ENCODE data around the gene MCC. TPM values are rescaled to one million over a fixed set of nuclear protein-coding genes. Genes with fewer than 3 reads are reported as not detected.

Gene MCC
- total RNA-seq, 1 experiment from 2014 or later, result 0.41 TPM

DNA sequence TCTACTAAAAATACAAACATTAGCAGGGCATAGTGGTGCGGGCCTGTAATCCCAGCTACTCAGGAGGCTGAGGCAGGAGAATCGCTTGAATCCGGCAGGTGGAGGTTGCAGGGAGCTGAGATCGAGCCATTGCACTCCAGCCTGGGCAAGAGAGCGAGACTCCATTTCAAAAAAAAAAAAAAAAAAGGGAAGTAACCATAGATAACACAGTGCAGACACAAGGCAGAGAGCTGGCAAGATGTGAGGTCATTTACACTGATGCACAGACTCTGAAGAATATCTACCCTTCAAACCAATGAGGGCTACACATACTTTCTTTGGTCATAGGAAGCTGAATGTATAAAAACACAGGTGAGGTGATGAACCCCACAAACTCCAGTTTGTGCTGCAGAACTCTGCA, 379.8 kb downstream of the MCC start:
- Histone ChIP-seq H3K36me3 (ENCODE audit: control insufficient read depth, insufficient read depth, low read length) (no peaks in the 10 kb centered on the region), H3K27me3 (ENCODE audit: control insufficient read depth, insufficient read depth, low read length) (no peaks in the 10 kb centered on the region), H3K27ac (ENCODE audit: low read length) (no peak overlapping the region), H3K4me3 (ENCODE audit: low read depth in 2 of 2, low read length in 2 of 2) (no peak overlapping the region), H3K4me1 (ENCODE audit: control insufficient read depth, insufficient read depth, low read length) (no peaks in the 10 kb centered on the region), H3K9me3 (ENCODE audit: control insufficient read depth, insufficient read depth, low read depth, low read length) (no peaks in the 10 kb centered on the region)
- intact Hi-C loops (cut with micrococcal nuclease; ENCODE audit: unreplicated experiment), result no loop called here
- in situ Hi-C loops (cut with HindIII; ENCODE audit: low pct_unique_long_range_greater_than_20kb, low sequenced_read_pairs), result no loop called here
- no TSS peak for BruUV-seq (replicated peaks)
- ATAC-seq, result no peak
- DNase-seq (ENCODE audit: low read depth, low spot score), result no peak
- POLR2A ChIA-PET, result no interaction called here
- TF ChIP-seq CTCF (IDR thresholded peaks at IDR 0.05), result no peak
- no peak for TF ChIP-seq POLR2AphosphoS5 (IDR thresholded peaks at IDR 0.05; ENCODE audit: low read depth, low read length)
- no peak for TF ChIP-seq SIN3A (IDR thresholded peaks at IDR 0.05; ENCODE audit: borderline replicate concordance, insufficient read depth, low read depth, low read length)
- TF ChIP-seq, protein P1, sequence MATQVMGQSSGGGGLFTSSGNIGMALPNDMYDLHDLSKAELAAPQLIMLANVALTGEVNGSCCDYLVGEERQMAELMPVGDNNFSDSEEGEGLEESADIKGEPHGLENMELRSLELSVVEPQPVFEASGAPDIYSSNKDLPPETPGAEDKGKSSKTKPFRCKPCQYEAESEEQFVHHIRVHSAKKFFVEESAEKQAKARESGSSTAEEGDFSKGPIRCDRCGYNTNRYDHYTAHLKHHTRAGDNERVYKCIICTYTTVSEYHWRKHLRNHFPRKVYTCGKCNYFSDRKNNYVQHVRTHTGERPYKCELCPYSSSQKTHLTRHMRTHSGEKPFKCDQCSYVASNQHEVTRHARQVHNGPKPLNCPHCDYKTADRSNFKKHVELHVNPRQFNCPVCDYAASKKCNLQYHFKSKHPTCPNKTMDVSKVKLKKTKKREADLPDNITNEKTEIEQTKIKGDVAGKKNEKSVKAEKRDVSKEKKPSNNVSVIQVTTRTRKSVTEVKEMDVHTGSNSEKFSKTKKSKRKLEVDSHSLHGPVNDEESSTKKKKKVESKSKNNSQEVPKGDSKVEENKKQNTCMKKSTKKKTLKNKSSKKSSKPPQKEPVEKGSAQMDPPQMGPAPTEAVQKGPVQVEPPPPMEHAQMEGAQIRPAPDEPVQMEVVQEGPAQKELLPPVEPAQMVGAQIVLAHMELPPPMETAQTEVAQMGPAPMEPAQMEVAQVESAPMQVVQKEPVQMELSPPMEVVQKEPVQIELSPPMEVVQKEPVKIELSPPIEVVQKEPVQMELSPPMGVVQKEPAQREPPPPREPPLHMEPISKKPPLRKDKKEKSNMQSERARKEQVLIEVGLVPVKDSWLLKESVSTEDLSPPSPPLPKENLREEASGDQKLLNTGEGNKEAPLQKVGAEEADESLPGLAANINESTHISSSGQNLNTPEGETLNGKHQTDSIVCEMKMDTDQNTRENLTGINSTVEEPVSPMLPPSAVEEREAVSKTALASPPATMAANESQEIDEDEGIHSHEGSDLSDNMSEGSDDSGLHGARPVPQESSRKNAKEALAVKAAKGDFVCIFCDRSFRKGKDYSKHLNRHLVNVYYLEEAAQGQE (IDR thresholded peaks at IDR 0.05; ENCODE audit: insufficient read depth in 1 of 2, low read depth in 2 of 2, low read length in 1 of 2), result no peak
- TF ChIP-seq TCF7L2 (IDR thresholded peaks at IDR 0.05; ENCODE audit: low read depth, low read length), result no peak
- CTCF ChIA-PET, result no interaction called here

DNA sequence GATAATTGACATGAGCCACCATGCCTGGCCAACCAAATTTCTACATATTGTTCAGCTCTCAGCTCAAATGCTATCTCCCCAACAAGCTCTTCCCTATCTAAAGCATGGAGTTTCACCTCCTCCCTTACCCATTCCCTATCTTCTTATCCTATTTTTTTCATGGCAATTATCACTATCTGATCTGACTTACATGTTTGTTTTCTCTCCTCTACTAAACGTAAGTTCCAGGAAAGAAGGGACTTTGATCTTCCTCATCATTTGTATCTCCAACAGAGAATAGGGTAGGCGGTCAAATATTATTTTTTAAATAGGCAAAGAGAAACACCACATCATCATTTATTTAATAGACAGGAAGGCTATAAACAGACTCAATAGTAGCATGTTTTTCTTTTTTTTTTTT, 381.4 kb downstream of the MCC start:
- in situ Hi-C loops (cut with HindIII; ENCODE audit: low pct_unique_long_range_greater_than_20kb, low sequenced_read_pairs) (no loop called here), intact Hi-C loops (cut with micrococcal nuclease; ENCODE audit: unreplicated experiment) (no loop called here)
- CTCF ChIA-PET, result no interaction called here
- ATAC-seq, result no peak
- no peak for TF ChIP-seq CTCF (IDR thresholded peaks at IDR 0.05)
- no peak for TF ChIP-seq SIN3A (IDR thresholded peaks at IDR 0.05; ENCODE audit: borderline replicate concordance, insufficient read depth, low read depth, low read length)
- TF ChIP-seq POLR2AphosphoS5 (IDR thresholded peaks at IDR 0.05; ENCODE audit: low read depth, low read length), result no peak
- TF ChIP-seq, protein P1 (IDR thresholded peaks at IDR 0.05; ENCODE audit: insufficient read depth in 1 of 2, low read depth in 2 of 2, low read length in 1 of 2), result no peak
- no peak for TF ChIP-seq TCF7L2 (IDR thresholded peaks at IDR 0.05; ENCODE audit: low read depth, low read length)
- Histone ChIP-seq H3K27ac (ENCODE audit: low read length) (no peak overlapping the region), H3K9me3 (ENCODE audit: control insufficient read depth, insufficient read depth, low read depth, low read length) (no peaks in the 10 kb centered on the region), H3K4me1 (ENCODE audit: control insufficient read depth, insufficient read depth, low read length) (no peaks in the 10 kb centered on the region), H3K4me3 (ENCODE audit: low read depth in 2 of 2, low read length in 2 of 2) (no peak overlapping the region), H3K36me3 (ENCODE audit: control insufficient read depth, insufficient read depth, low read length) (no peaks in the 10 kb centered on the region), H3K27me3 (ENCODE audit: control insufficient read depth, insufficient read depth, low read length) (no peaks in the 10 kb centered on the region)
- DNase-seq (ENCODE audit: low read depth, low spot score), result no peak
- BruUV-seq (replicated peaks), result no TSS peak
- POLR2A ChIA-PET, result no interaction called here

All from Panc1 (cell line).